ENCODE measurements around the gene PLPP2.
"Not testable (repeated sequence)": the region's sequence is repeated elsewhere in the genome, so short reads cannot be mapped to it uniquely, and the experiment has no call there.

The PLPP2 gene

DNA sequence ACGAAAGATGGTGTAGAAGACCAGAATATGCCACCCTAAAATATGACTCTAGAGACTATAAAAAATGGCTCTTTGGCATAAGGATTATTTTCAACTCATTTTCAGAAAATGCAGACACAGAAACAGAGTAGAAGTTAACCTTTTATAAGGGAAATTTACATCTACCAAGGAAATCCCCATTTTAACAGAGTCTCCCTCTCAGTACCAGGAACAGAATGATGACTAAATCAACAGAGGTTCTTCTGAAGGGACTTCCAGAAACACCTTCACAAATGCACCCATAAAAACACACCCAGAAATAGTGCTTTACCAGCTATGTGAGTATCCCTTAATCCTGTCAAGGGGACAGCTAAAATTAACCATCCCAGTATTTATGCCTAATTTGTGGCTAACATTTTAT is 29.1 kb downstream of the PLPP2 start:
- no peak for DNase-seq

DNA sequence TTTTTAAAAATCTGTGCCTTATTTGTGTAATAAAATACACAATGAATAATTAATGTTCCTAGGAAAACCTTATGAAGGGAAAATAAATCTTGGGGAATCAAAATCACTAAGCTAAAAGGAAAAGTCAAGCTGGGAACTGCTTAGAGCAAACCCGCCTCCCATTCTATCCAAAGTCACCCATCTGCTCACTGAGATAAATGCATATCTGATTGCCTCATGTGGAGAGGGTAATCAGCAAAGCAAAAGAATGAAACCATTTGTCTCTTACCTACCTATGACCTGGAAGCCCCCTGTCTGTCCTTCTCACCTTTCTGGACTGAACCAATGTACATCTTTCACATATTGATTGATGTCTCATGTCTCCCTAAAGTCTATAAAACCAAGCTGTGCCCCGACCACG is 34.4 kb downstream of the PLPP2 start:
- not testable (repeated sequence) for DNase-seq

DNA sequence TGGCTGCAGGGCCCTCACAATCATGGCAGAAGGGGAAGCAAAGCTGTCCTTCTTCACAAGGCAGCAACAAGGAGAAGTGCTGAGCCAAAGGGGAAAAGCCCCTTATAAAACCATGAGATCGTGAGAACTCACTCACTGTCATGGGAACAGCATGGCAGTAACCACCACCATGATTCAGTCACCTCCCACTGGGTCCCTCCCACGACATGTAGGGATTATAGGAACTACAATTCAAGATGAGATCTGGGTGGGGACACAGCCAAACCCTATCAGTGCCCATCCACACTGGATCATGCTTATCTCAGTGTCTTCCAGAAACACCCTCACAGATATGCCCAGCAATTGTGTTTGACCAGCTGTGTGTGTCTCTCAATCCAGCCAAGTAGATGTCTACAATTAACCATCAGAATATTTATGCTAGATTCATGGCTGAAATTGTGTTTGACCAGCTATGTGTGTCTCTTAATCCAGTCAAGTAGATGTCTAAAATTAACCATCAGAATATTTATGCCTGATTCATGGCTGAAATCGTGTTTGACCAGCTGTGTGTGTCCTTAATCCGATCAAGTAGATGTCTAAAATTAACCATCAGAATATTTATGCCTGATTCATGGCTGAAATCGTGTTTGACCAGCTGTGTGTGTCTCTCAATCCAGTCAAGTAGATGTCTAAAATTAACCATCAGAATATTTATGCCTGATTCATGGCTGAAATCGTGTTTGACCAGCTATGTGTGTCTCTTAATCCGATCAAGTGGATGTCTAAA is 38.6 kb downstream of the PLPP2 start:
- DNase-seq: not testable (repeated sequence)

GRCh38 chr19:246551-246950 is 44.7 kb downstream of the PLPP2 start:
- no peak for DNase-seq

- not testable (repeated sequence) for DNase-seq
These were observed 45.3 kb downstream of the PLPP2 start for GRCh38 chr19:245900-246299.

DNA sequence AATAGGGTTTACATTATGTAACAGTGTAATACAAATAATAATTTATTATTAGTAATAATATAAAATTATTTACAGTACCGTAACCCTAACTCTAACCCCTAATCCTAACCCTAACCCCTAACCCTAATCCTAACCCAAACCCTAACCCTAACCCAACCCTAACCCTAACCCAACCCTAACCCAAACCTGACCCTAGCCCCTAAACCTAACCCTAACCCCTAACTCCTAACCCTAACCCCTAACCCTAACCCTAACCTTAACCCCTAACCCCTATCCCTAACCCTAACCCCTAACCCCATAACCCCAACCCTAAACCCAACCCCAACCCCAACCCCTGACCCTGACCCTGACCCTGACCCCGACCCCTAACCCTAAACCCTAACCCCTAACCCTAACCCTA is 45.7 kb downstream of the PLPP2 start:
- DNase-seq: no peak
